Uterus (tissue), 4 donors: ENCODE measurements around the gene NDUFB11. TPM values are rescaled to one million over a fixed set of nuclear protein-coding genes. Genes with fewer than 3 reads are reported as not detected.
A peak's percentile ranks its signal among the peaks of the same experiment; 100 is the strongest.

ENCODE experiments used
- DNase-seq, 2 donors: peaks; one replicate each; pipeline ENCODE4 v3.0.0-alpha.2; 2019 to 2020
- H3K27ac ChIP-seq, 2 donors: fragments of 200-600 bp; sonication (generic); 1 replicate in 1 of 2; 2 replicates in 1 of 2; pipeline ENCODE4 v1.5.1; 2016 to 2018
- H3K27me3 ChIP-seq, 2 donors: fragments of 200-600 bp; sonication (generic); one replicate each; pipeline ENCODE4 v1.5.1; 2018 to 2019; ENCODE audit warnings: control low read depth in 1 of 2
- H3K36me3 ChIP-seq, 2 donors: fragments of 200-600 bp; sonication (generic); one replicate each; pipeline ENCODE4 v1.5.1; 2019; ENCODE audit warnings: control low read depth in 1 of 2
- H3K4me1 ChIP-seq, 2 donors: fragments of 200-600 bp; sonication (generic); one replicate each; pipeline ENCODE4 v1.5.1; 2018 to 2019; ENCODE audit warnings: control low read depth in 1 of 2
- H3K4me3 ChIP-seq, 2 donors: fragments of 200-600 bp; sonication (generic); 1 replicate in 1 of 2; 2 replicates in 1 of 2; pipeline ENCODE4 v1.5.1; 2018 to 2019; ENCODE audit warnings: mild to moderate bottlenecking in 1 of 2
- H3K9me3 ChIP-seq, 2 donors: fragments of 200-600 bp; sonication (generic); one replicate each; pipeline ENCODE4 v1.5.1; 2019; ENCODE audit warnings: control low read depth in 1 of 2
- POLR2A ChIP-seq, 2 donors: fragments of 450-650 bp; IDR thresholded peaks; one replicate each; pipeline ENCODE4 v1.6.1; 2016; ENCODE audit warnings: antibody characterized with exemption in 2 of 2, mild to moderate bottlenecking in 1 of 2, moderate library complexity in 1 of 2
- intact Hi-C: fragments of 100-400 bp; cut with DNase I; formaldehyde crosslinking; loops from one replicate; pipeline ENCODE4 v1.15.1; 2023; ENCODE audit warnings: low total_unique reads
- total RNA-seq, 4 donors: library from RNA; depleted of rRNA in 3 of 4; stranded (reverse); fragments of >200 nt in 3 of 4; gene quantifications; one replicate each; pipeline versions ENCODE4 v1.1.0 to v1.2.4, GENCODE V29; 2014 to 2023
- TF ChIP-seq, protein P1 (sequence below), 4 experiments: fragments of 200-600 bp in 2 of 4; fragments of 450-650 bp in 2 of 4; sonication (generic) in 2 of 4; IDR thresholded peaks; one replicate each; pipeline ENCODE4 v1.5.1; 2016 to 2019; ENCODE audit warnings: antibody characterized with exemption in 4 of 4, mild to moderate bottlenecking in 2 of 4, moderate library complexity in 1 of 4
- donor health status: DM: yes; HTN: yes; CAD: no.

NDUFB11 gene
- total RNA-seq, 4 donors from 2014 or later: 28.6 to 42.6 (median 35.5) TPM

DNA sequence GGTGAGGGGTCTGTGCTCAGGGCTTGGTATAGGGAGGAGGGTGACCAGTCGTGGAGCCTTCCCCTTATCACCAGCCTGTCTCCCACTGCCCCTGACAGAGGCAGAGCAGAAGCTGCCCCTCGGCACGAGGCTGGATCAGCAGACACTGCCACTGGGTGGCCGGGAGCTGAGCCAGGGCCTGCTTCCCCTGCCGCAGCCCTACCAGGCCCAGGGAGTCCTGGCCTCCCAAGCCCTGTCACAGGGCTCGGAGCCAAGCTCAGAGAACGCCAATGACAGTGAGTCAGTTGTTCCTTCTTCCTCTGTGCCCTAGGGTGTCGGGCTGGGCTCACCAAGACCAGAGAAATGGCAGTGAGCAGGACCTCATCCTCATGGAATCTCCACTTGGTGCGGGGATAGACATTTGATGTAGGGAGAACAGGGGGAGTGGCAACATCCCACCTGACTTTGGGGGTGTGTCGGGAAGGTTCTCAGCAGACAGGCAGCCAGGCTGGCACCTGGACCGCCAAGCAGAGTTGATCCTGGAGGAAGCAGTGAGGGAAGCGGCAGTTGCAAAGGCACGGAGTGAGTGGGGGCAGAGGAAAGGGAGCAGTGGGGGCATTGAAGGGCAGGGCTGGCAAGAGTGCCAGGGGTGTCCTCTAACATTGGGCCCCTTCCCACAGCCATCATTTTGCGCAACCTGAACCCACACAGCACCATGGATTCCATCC is 34.9 kb upstream of the NDUFB11 start:
- no peaks in the 10 kb centered on the region for H3K4me1 ChIP-seq
- no peaks in the 10 kb centered on the region for H3K27me3 ChIP-seq
- no peak for DNase-seq
- H3K9me3 ChIP-seq: no peaks in the 10 kb centered on the region
- H3K27ac ChIP-seq: no peak overlapping the region
- H3K36me3 ChIP-seq: no peaks in the 10 kb centered on the region
- H3K4me3 ChIP-seq: no peak overlapping the region
- intact Hi-C loops: no loop called here
- TF ChIP-seq POLR2A (IDR thresholded peaks at IDR 0.05): no peak
- TF ChIP-seq, protein P1, sequence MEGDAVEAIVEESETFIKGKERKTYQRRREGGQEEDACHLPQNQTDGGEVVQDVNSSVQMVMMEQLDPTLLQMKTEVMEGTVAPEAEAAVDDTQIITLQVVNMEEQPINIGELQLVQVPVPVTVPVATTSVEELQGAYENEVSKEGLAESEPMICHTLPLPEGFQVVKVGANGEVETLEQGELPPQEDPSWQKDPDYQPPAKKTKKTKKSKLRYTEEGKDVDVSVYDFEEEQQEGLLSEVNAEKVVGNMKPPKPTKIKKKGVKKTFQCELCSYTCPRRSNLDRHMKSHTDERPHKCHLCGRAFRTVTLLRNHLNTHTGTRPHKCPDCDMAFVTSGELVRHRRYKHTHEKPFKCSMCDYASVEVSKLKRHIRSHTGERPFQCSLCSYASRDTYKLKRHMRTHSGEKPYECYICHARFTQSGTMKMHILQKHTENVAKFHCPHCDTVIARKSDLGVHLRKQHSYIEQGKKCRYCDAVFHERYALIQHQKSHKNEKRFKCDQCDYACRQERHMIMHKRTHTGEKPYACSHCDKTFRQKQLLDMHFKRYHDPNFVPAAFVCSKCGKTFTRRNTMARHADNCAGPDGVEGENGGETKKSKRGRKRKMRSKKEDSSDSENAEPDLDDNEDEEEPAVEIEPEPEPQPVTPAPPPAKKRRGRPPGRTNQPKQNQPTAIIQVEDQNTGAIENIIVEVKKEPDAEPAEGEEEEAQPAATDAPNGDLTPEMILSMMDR (IDR thresholded peaks at IDR 0.05): no peak

- DNase-seq: no peak
- intact Hi-C loops: no loop called here
These were observed 33.8 kb upstream of the NDUFB11 start for GRCh38 chrX:47178337-47178736.

DNA sequence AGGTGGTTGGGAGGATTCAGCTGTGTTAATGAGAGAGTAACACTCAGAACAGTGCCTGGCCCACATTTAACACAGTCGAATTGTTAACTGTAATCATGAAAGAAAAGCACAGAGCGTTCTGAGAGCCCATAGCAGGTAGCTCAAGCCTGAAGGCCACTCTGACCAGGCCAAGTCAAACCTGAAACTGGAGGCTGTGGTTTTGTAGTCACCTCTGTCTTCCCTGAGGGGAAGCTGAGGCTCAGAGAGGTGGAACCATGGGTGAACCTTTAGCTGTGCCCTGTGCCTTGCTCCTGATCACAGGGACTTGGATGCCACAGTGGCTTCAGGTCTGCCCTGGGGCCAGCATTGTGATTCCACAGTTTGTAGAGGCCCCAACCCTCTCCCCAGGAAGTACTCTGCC is 32.6 kb upstream of the NDUFB11 start:
- H3K4me1 ChIP-seq: no peaks in the 10 kb centered on the region
- TF ChIP-seq, protein P1 (IDR thresholded peaks at IDR 0.05): no peak
- no peak for TF ChIP-seq POLR2A (IDR thresholded peaks at IDR 0.05)
- no peaks in the 10 kb centered on the region for H3K27me3 ChIP-seq
- intact Hi-C loops: no loop called here
- no peaks in the 10 kb centered on the region for H3K9me3 ChIP-seq
- no peaks in the 10 kb centered on the region for H3K36me3 ChIP-seq
- no peak for DNase-seq
- no peak overlapping the region for H3K4me3 ChIP-seq
- no peak overlapping the region for H3K27ac ChIP-seq

More at GRCh38 chrX:47178337-47178736, 33.8 kb upstream of the NDUFB11 start:
- H3K27me3 ChIP-seq: no peaks in the 10 kb centered on the region
- H3K4me1 ChIP-seq: no peaks in the 10 kb centered on the region
- H3K9me3 ChIP-seq: no peaks in the 10 kb centered on the region
- H3K27ac ChIP-seq: no peak overlapping the region
- H3K4me3 ChIP-seq: no peak overlapping the region
- H3K36me3 ChIP-seq: no peaks in the 10 kb centered on the region
- TF ChIP-seq POLR2A (IDR thresholded peaks at IDR 0.05): no peak
- TF ChIP-seq, protein P1 (IDR thresholded peaks at IDR 0.05): no peak

GRCh38 chrX:47176101-47176740 is 31.7 kb upstream of the NDUFB11 start:
- no peaks in the 10 kb centered on the region for H3K27me3 ChIP-seq
- no peak overlapping the region for H3K4me3 ChIP-seq
- no peak overlapping the region for H3K27ac ChIP-seq
- intact Hi-C loops: no loop called here
- H3K9me3 ChIP-seq: no peaks in the 10 kb centered on the region
- DNase-seq: peak in 1 of 2 donors; percentile 3
- no peaks in the 10 kb centered on the region for H3K36me3 ChIP-seq
- TF ChIP-seq, protein P1 (IDR thresholded peaks at IDR 0.05): no peak
- no peak for TF ChIP-seq POLR2A (IDR thresholded peaks at IDR 0.05)
- no peaks in the 10 kb centered on the region for H3K4me1 ChIP-seq

GRCh38 chrX:47175588-47175980 is 31.1 kb upstream of the NDUFB11 start:
- no peaks in the 10 kb centered on the region for H3K27me3 ChIP-seq

More at GRCh38 chrX:47175588-47175980, 31.1 kb upstream of the NDUFB11 start:
- Histone ChIP-seq H3K4me1 (no peaks in the 10 kb centered on the region), H3K4me3 (no peak overlapping the region), H3K9me3 (no peaks in the 10 kb centered on the region), H3K27ac (no peak overlapping the region), H3K36me3 (no peaks in the 10 kb centered on the region)
- TF ChIP-seq, protein P1 (IDR thresholded peaks at IDR 0.05): no peak
- no peak for TF ChIP-seq POLR2A (IDR thresholded peaks at IDR 0.05)
- peak in 1 of 2 donors; percentile 9 for DNase-seq
- intact Hi-C loops: no loop called here
